Measurements from ENCODE around the gene TBC1D13.

DNA sequence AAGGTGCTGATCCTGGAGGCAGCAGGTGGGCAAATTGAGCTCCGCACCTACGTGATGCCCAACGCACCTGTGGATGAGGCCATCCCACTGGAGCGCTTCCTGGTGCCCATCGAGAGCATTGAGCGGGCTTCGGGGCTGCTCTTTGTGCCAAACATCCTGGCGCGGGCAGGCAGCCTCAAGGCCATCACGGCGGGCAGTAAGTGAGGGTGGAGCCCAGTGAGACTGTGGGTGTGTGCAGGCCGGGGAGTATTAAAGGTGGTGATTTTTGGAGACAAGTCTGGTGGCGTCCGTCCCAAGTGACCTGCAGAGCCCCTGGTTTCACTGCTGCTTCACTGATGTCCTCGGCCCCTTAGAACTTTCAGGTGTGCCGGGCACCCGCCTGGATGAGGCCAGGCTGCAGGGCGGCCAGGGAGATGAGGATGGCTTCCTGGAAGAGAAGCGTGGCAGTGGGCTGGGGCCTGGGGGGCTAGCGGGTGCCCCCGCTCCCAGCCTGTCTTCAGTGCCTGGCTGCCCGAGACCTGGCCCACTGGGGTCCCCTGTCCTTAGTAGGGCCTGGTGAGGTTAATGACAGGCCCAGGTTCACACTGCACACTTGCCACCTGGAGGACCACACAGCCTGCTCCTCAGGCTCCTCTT, 35.5 kb downstream of the TBC1D13 start:
- no peak for TF ChIP-seq CTCF (IDR thresholded peaks at IDR 0.05; ENCODE audit: low read depth, low read length, poor library complexity, severe bottlenecking)
- no peak for TF ChIP-seq EZH2phosphoT487 (IDR thresholded peaks at IDR 0.05; ENCODE audit: borderline replicate concordance, low read length)
